Uterus (tissue), 2 donors: ENCODE results near the gene TNRC18.

Experiments used
- POLR2A ChIP-seq, 2 donors: fragments of 450-650 bp; IDR thresholded peaks; one replicate each; pipeline ENCODE4 v1.6.1; 2016; ENCODE audit warnings: antibody characterized with exemption in 2 of 2, mild to moderate bottlenecking in 1 of 2, moderate library complexity in 1 of 2
- TF ChIP-seq, protein P1 (sequence below), 4 experiments: fragments of 200-600 bp in 2 of 4; fragments of 450-650 bp in 2 of 4; sonication (generic) in 2 of 4; IDR thresholded peaks; one replicate each; pipeline ENCODE4 v1.5.1; 2016 to 2019; ENCODE audit warnings: antibody characterized with exemption in 4 of 4, mild to moderate bottlenecking in 2 of 4, moderate library complexity in 1 of 4

DNA sequence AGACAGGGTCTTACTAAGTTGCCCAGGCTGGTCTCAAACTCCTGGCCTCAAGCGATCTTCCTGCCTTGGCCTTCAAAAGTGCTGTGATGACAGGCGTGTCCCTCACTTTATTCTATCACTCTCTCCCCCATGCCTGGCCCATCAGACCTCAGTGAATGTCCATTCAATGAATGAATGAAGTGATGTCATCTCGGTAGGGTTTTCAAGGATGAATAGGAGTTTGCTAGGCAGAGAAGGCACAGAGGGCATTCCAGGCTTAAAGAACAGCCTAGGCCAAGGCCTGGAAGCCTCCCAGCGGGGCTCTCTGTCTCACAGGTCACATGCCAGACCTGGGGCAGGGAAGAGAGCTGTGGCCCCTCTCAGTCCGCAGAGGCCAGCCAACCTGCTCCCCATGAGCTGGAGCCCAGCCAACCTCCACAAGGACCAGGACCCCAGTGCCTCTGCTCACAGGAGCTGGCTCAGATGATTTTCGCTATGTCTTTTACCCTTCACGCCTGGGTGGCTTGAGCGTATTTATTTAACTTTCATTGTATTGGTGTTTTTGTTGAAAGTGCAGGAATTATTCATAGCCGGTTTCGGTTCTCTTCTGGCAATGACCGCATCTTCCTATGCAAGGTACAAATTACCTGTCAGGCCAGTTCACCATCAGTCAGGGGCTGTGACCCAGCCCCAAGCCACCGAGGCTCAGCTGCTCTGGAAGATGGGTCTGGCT is 11.8 kb upstream of the TNRC18 start:
- no peak for TF ChIP-seq POLR2A (IDR thresholded peaks at IDR 0.05)
- TF ChIP-seq, protein P1, sequence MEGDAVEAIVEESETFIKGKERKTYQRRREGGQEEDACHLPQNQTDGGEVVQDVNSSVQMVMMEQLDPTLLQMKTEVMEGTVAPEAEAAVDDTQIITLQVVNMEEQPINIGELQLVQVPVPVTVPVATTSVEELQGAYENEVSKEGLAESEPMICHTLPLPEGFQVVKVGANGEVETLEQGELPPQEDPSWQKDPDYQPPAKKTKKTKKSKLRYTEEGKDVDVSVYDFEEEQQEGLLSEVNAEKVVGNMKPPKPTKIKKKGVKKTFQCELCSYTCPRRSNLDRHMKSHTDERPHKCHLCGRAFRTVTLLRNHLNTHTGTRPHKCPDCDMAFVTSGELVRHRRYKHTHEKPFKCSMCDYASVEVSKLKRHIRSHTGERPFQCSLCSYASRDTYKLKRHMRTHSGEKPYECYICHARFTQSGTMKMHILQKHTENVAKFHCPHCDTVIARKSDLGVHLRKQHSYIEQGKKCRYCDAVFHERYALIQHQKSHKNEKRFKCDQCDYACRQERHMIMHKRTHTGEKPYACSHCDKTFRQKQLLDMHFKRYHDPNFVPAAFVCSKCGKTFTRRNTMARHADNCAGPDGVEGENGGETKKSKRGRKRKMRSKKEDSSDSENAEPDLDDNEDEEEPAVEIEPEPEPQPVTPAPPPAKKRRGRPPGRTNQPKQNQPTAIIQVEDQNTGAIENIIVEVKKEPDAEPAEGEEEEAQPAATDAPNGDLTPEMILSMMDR (IDR thresholded peaks at IDR 0.05) = no peak
